ENCODE data around the gene ECD. TPM values are rescaled to one million over a fixed set of nuclear protein-coding genes. Genes with fewer than 3 reads are reported as not detected.

Gene ECD
- total and polyA plus RNA-seq, 10 of the 15 experiments (the other 5 are each of a cell fraction or from before 2014, with no cell fraction given), result 27.3 to 61.6 (median 44.0) TPM

GRCh38 chr10:73084209-73084608 lies 83.6 kb downstream of the ECD start:
- CTCF ChIA-PET, result interaction anchor here (1.2 to 3.9 kb wide), 3 partner anchors 11 to 84 kb away, joined by 4 to 24 read pairs (median 4); partner anchors contain the start of gene FAM149B1
- peaks cover 18% of the 10 kb centered on the region for H3K4me1 ChIP-seq (ENCODE audit: control insufficient read depth, insufficient read depth, low read length)
- peaks cover 90% of the 10 kb centered on the region for H3K79me2 ChIP-seq (ENCODE audit: control insufficient read depth, insufficient read depth, low read length)
- no peaks in the 10 kb centered on the region for H3K27me3 ChIP-seq (replicated peaks in 1 of 2; ENCODE audit: control insufficient read depth in 2 of 2, insufficient read depth in 2 of 2, low read length in 1 of 2)
- ATAC-seq, result no peak
- POLR2A ChIA-PET, result interaction anchor here (1.4 to 2.6 kb wide), 2 partner anchors 11 to 12 kb away, joined by 8 to 10 read pairs; partner anchors contain the start of gene P4HA1
- no peak overlapping the region for H2AFZ ChIP-seq (ENCODE audit: control insufficient read depth, low read depth, low read length)
- no peak for DNase-seq (ENCODE audit: low read depth, low spot score)
- H3K27ac ChIP-seq (ENCODE audit: control insufficient read depth, insufficient read depth), result no peak overlapping the region
- 100% methylated on average over 5 of the region's 5 CpGs for WGBS (ENCODE audit: insufficient coverage, insufficient replicate concordance, low lambda C conversion rate, missing lambda C conversion rate)
- H3K4me2 ChIP-seq (ENCODE audit: control insufficient read depth, insufficient read depth), result no peak overlapping the region
- in situ Hi-C loops (cut with MboI) (no loop called here), intact Hi-C loops (cut with micrococcal nuclease; ENCODE audit: unreplicated experiment) (no loop called here)
- BruUV-seq (replicated peaks), result no TSS peak
- H3K9me3 ChIP-seq (replicated peaks; ENCODE audit: control insufficient read depth, insufficient read depth, low read length), result no peaks in the 10 kb centered on the region; the same call in 2 of the 3 replicates
- TF ChIP-seq RFX5 (IDR thresholded peaks at IDR 0.05; ENCODE audit: low read depth, low read length) (no peak), TCF3 (IDR thresholded peaks at IDR 0.05; ENCODE audit: borderline replicate concordance, insufficient read depth, low read depth, low read length) (no peak), ZNF274 (IDR thresholded peaks at IDR 0.05; ENCODE audit: insufficient read depth, insufficient read length) (no peak), CBX3 (IDR thresholded peaks at IDR 0.05; ENCODE audit: borderline replicate concordance, low read depth) (no peak), DPF2 (IDR thresholded peaks at IDR 0.05) (no peak), GABPA (IDR thresholded peaks at IDR 0.05; ENCODE audit: low read depth) (no peak), CBFB (IDR thresholded peaks at IDR 0.05; ENCODE audit: low read depth) (no peak), NFIC (IDR thresholded peaks at IDR 0.05; ENCODE audit: low read depth, low read length) (no peak), EED (IDR thresholded peaks at IDR 0.05; ENCODE audit: low read depth) (no peak), BACH1 (IDR thresholded peaks at IDR 0.05; ENCODE audit: borderline replicate concordance) (no peak), KLF5 (IDR thresholded peaks at IDR 0.05; ENCODE audit: partially characterized antibody) (no peak), HDGF (IDR thresholded peaks at IDR 0.05) (no peak), SMC3 (IDR thresholded peaks at IDR 0.05; ENCODE audit: borderline replicate concordance, low read length) (no peak), SMAD1 (IDR thresholded peaks at IDR 0.05; ENCODE audit: low read depth, partially characterized antibody) (no peak), ZBTB4 (CRISPR knock-in tag; IDR thresholded peaks at IDR 0.05) (no peak), BMI1 (IDR thresholded peaks at IDR 0.05; ENCODE audit: borderline replicate concordance) (no peak), WRNIP1 (IDR thresholded peaks at IDR 0.05; ENCODE audit: borderline replicate concordance, low read depth, low read length) (no peak)
- peaks cover 0 to 7% of the 10 kb centered on the region in 2 experiments; a peak in 2 of 4 replicates for H3K36me3 ChIP-seq (ENCODE audit: control insufficient read depth in 2 of 2, insufficient read depth in 2 of 2, low read length in 1 of 2)
- SMC1A ChIA-PET (ENCODE audit: uncharacterized antibody, unreplicated experiment), result interaction anchor here (0.7 to 3.3 kb wide), 6 partner anchors 8 to 52 kb away, joined by 3 to 23 read pairs (median 3); partner anchors contain the start of gene P4HA1
- H3K9ac ChIP-seq (ENCODE audit: control insufficient read depth, insufficient read depth, low read length), result no peak overlapping the region
- RAD21 ChIA-PET (ENCODE audit: unreplicated experiment), result interaction anchor here (1.7 to 3.6 kb wide), 2 partner anchors 11 to 75 kb away, joined by 4 to 44 read pairs; partner anchors contain the start of gene P4HA1
- H3K4me3 ChIP-seq, result no peak overlapping the region
- peaks cover 9% of the 10 kb centered on the region; the same call in 1 of the 2 replicates for H4K20me1 ChIP-seq (ENCODE audit: control insufficient read depth, insufficient read depth)
- no peak for FAIRE-seq
